Neuronal stem cell (in vitro differentiated cells): ENCODE data around the gene IBTK.
"Not testable (repeated sequence)": the region's sequence is repeated elsewhere in the genome, so short reads cannot be mapped to it uniquely, and the experiment has no call there.

Experiments
- DNase-seq: peaks from one replicate; pipeline ENCODE4 v3.0.0-alpha.2; 2013; ENCODE audit warnings: low spot score
- H2AFZ ChIP-seq: one replicate; pipeline ENCODE4 v1.6.1; 2013; ENCODE audit warnings: mild to moderate bottlenecking, low read length, inconsistent platforms
- H2AK5ac ChIP-seq: 2 replicates; pipeline ENCODE4 v1.6.1; 2013; ENCODE audit warnings: low read depth, mild to moderate bottlenecking, inconsistent platforms, low read length, moderate library complexity, mixed read lengths
- H2BK120ac ChIP-seq: 2 replicates; pipeline ENCODE4 v1.6.1; 2013; ENCODE audit warnings: low read depth, mild to moderate bottlenecking, inconsistent platforms, low read length, moderate library complexity, mixed read lengths
- H2BK12ac ChIP-seq: one replicate; pipeline ENCODE4 v1.6.1; 2013; ENCODE audit warnings: low read length, inconsistent platforms
- H2BK15ac ChIP-seq: 2 replicates; pipeline ENCODE4 v1.6.1; 2013; ENCODE audit warnings: mild to moderate bottlenecking, low read length, inconsistent platforms, mixed read lengths
- H2BK5ac ChIP-seq: one replicate; pipeline ENCODE4 v1.6.1; 2013; ENCODE audit warnings: inconsistent platforms, mild to moderate bottlenecking, low read length, moderate library complexity
- H3K14ac ChIP-seq: one replicate; pipeline ENCODE4 v1.6.1; 2013; ENCODE audit warnings: low read length, inconsistent platforms
- H3K18ac ChIP-seq: 2 replicates; pipeline ENCODE4 v1.6.1; 2013; ENCODE audit warnings: low read length, inconsistent platforms
- H3K23ac ChIP-seq: 2 replicates; pipeline ENCODE4 v1.6.1; 2013; ENCODE audit warnings: low read depth, mild to moderate bottlenecking, mixed read lengths, low read length, inconsistent platforms; ENCODE audit not compliant: poor library complexity
- H3K27ac ChIP-seq: replicated peaks from 3 replicates; pipeline ENCODE4 v1.5.1; 2013; ENCODE audit warnings: low read length, inconsistent platforms
- H3K27me3 ChIP-seq, 3 experiments: 2 replicates each; pipeline ENCODE4 v1.6.1; 2013; ENCODE audit warnings: low read length in 3 of 3, mild to moderate bottlenecking in 2 of 3, inconsistent platforms in 1 of 3, low read depth in 1 of 3, mixed read lengths in 1 of 3, moderate library complexity in 1 of 3; ENCODE audit not compliant: control insufficient read depth in 3 of 3, insufficient read depth in 3 of 3
- H3K36me3 ChIP-seq, 2 donors: replicated peaks in 1 of 2; 2 replicates each; pipeline ENCODE4 v1.6.1; 2013; ENCODE audit warnings: low read length in 2 of 2; ENCODE audit not compliant: control insufficient read depth in 2 of 2, insufficient read depth in 2 of 2
- H3K4ac ChIP-seq: 2 replicates; pipeline ENCODE4 v1.6.1; 2013; ENCODE audit warnings: inconsistent platforms, mild to moderate bottlenecking, low read length, moderate library complexity
- H3K4me1 ChIP-seq, 2 donors: 1 replicate in 1 of 2; 2 replicates in 1 of 2; pipeline ENCODE4 v1.6.1; 2013; ENCODE audit warnings: low read length in 2 of 2, low read depth in 1 of 2; ENCODE audit not compliant: control insufficient read depth in 2 of 2, insufficient read depth in 1 of 2
- H3K4me2 ChIP-seq: one replicate; pipeline ENCODE4 v1.6.1; 2013; ENCODE audit warnings: mild to moderate bottlenecking, low read length, inconsistent platforms; ENCODE audit not compliant: insufficient read depth, poor library complexity, severe bottlenecking
- H3K4me3 ChIP-seq, 2 donors: 2 replicates each; pipeline ENCODE4 v1.5.1; 2013; ENCODE audit warnings: low read length in 2 of 2, mild to moderate bottlenecking in 2 of 2, inconsistent platforms in 1 of 2, moderate library complexity in 1 of 2
- H3K79me1 ChIP-seq: one replicate; pipeline ENCODE4 v1.6.1; 2013; ENCODE audit warnings: low read depth, mild to moderate bottlenecking, inconsistent platforms, low read length, moderate library complexity
- H3K9ac ChIP-seq: one replicate; pipeline ENCODE4 v1.6.1; 2013; ENCODE audit warnings: mild to moderate bottlenecking, low read depth, low read length, inconsistent platforms; ENCODE audit not compliant: poor library complexity
- H3K9me3 ChIP-seq, 2 donors: replicated peaks in 1 of 2; 2 replicates each; pipeline versions ENCODE3 to v1.6.1; 2013; ENCODE audit warnings: low read length in 2 of 2, mild to moderate bottlenecking in 2 of 2, inconsistent platforms in 1 of 2, low read depth in 1 of 2, mixed read lengths in 1 of 2, moderate library complexity in 1 of 2; ENCODE audit not compliant: control insufficient read depth in 2 of 2, insufficient read depth in 1 of 2
- H4K8ac ChIP-seq: one replicate; pipeline ENCODE4 v1.6.1; 2013; ENCODE audit warnings: low read depth, mild to moderate bottlenecking, inconsistent platforms, low read length, moderate library complexity
- H4K91ac ChIP-seq: one replicate; pipeline ENCODE4 v1.6.1; 2013; ENCODE audit warnings: low read length, low read depth, mild to moderate bottlenecking, inconsistent platforms; ENCODE audit not compliant: poor library complexity
- WGBS, 2 donors: extraction: QIAGEN DNeasy Blood & Tissue Kit; methylation state at CpG; one replicate each; pipeline ENCODE4 v1.1.7; 2013; ENCODE audit warnings: missing lambda C conversion rate in 2 of 2, mixed read lengths in 1 of 2; ENCODE audit not compliant: insufficient read length in 2 of 2, insufficient replicate concordance in 1 of 2; ENCODE audit errors: extremely low coverage in 2 of 2; 5-methylcytosine and 5-hydroxymethylcytosine counted together

Gene IBTK

GRCh38 chr6:82138075-82138791 is 109.3 kb downstream of the IBTK start:
- H2AFZ ChIP-seq = no peak overlapping the region
- no peak overlapping the region for H3K18ac ChIP-seq
- no peaks in the 10 kb centered on the region for H3K36me3 ChIP-seq
- H2BK15ac ChIP-seq = no peak overlapping the region
- H3K9me3 ChIP-seq = no peaks in the 10 kb centered on the region
- H3K27ac ChIP-seq = no peak overlapping the region
- no peak overlapping the region for H3K14ac ChIP-seq
- WGBS, 2 donors = no CpG with 5 or more reads among the region's 8 CpGs
- no peaks in the 10 kb centered on the region for H3K27me3 ChIP-seq
- H2BK5ac ChIP-seq = no peak overlapping the region
- DNase-seq = no peak
- no peak overlapping the region for H3K4ac ChIP-seq
- H3K79me1 ChIP-seq = no peaks in the 10 kb centered on the region
- no peak overlapping the region for H4K8ac ChIP-seq
- H2AK5ac ChIP-seq = no peak overlapping the region
- H2BK12ac ChIP-seq = no peak overlapping the region
- H3K23ac ChIP-seq = no peak overlapping the region
- H4K91ac ChIP-seq = no peak overlapping the region
- H3K4me2 ChIP-seq = no peak overlapping the region
- no peak overlapping the region for H3K4me3 ChIP-seq
- H2BK120ac ChIP-seq = no peak overlapping the region
- no peaks in the 10 kb centered on the region for H3K4me1 ChIP-seq
- no peak overlapping the region for H3K9ac ChIP-seq

- Histone ChIP-seq H3K18ac (no peak overlapping the region), H3K9ac (no peak overlapping the region), H3K14ac (no peak overlapping the region), H2BK12ac (no peak overlapping the region), H4K91ac (no peak overlapping the region), H3K36me3 (no peaks in the 10 kb centered on the region), H2BK120ac (no peak overlapping the region), H2AK5ac (no peak overlapping the region), H3K23ac (no peak overlapping the region), H3K4me2 (no peak overlapping the region), H3K27me3 (no peaks in the 10 kb centered on the region), H4K8ac (no peak overlapping the region), H3K4me3 (no peak overlapping the region), H3K9me3 (peaks cover 0 to 2% of the 10 kb centered on the region in 2 donors), H2AFZ (no peak overlapping the region), H3K27ac (no peak overlapping the region), H2BK5ac (no peak overlapping the region), H3K4me1 (no peaks in the 10 kb centered on the region), H3K4ac (no peak overlapping the region), H2BK15ac (no peak overlapping the region), H3K79me1 (no peaks in the 10 kb centered on the region)
- WGBS, 2 donors = no CpG with 5 or more reads among the region's 2 CpGs
- DNase-seq = no peak
These were observed 116.1 kb downstream of the IBTK start for GRCh38 chr6:82131441-82131840.

- Histone ChIP-seq H3K4ac (no peak overlapping the region), H3K27me3 (no peaks in the 10 kb centered on the region), H3K9ac (no peak overlapping the region), H4K8ac (no peak overlapping the region), H2AK5ac (no peak overlapping the region), H3K14ac (no peak overlapping the region), H3K4me1 (no peaks in the 10 kb centered on the region), H3K9me3 (peaks cover 0 to 2% of the 10 kb centered on the region in 2 donors), H3K79me1 (no peaks in the 10 kb centered on the region), H2BK12ac (no peak overlapping the region), H3K23ac (no peak overlapping the region), H2BK5ac (no peak overlapping the region), H4K91ac (no peak overlapping the region), H3K4me2 (no peak overlapping the region), H2BK120ac (no peak overlapping the region), H3K27ac (no peak overlapping the region), H2AFZ (no peak overlapping the region), H3K18ac (no peak overlapping the region), H3K36me3 (no peaks in the 10 kb centered on the region), H3K4me3 (no peak overlapping the region), H2BK15ac (no peak overlapping the region)
- DNase-seq = no peak
- no CpG with 5 or more reads among the region's 3 CpGs for WGBS, 2 donors
These were observed 117.7 kb downstream of the IBTK start for GRCh38 chr6:82129797-82130196.

- WGBS, 2 donors = no CpG with 5 or more reads among the region's 9 CpGs
- H3K9ac ChIP-seq, H4K8ac ChIP-seq, H2AK5ac ChIP-seq, H2BK120ac ChIP-seq, H2AFZ ChIP-seq, H3K18ac ChIP-seq, H3K27me3 ChIP-seq, H3K36me3 ChIP-seq, H2BK12ac ChIP-seq, H3K79me1 ChIP-seq, H2BK5ac ChIP-seq, H3K4ac ChIP-seq, H3K4me2 ChIP-seq, DNase-seq, H3K27ac ChIP-seq, H2BK15ac ChIP-seq, H3K14ac ChIP-seq, H3K4me3 ChIP-seq, H3K23ac ChIP-seq, H3K9me3 ChIP-seq, H3K4me1 ChIP-seq, H4K91ac ChIP-seq: not testable (repeated sequence)
These were observed 118.6 kb downstream of the IBTK start for GRCh38 chr6:82128973-82129372.
